GM12874 (cell line): ENCODE results near the gene UCHL5.

Source experiments
- CTCF ChIP-seq: IDR thresholded peaks from 2 replicates; pipeline ENCODE4 v1.5.1; 2011; ENCODE audit warnings: low read depth, mild to moderate bottlenecking, control low read depth, low read length, moderate library complexity; ENCODE audit not compliant: insufficient read depth

The UCHL5 gene

GRCh38 chr1:192994141-192994540, 65.0 kb downstream of the UCHL5 start:
- TF ChIP-seq CTCF = no peak

- no peak for TF ChIP-seq CTCF
Observed at GRCh38 chr1:192993426-192994085, 65.6 kb downstream of the UCHL5 start.

GRCh38 chr1:192986110-192986747, 72.9 kb downstream of the UCHL5 start:
- no peak for TF ChIP-seq CTCF

GRCh38 chr1:192984080-192984479, 75.1 kb downstream of the UCHL5 start:
- no peak for TF ChIP-seq CTCF

- TF ChIP-seq CTCF = no peak
Observed at GRCh38 chr1:192983349-192983980, 75.7 kb downstream of the UCHL5 start.

- TF ChIP-seq CTCF = no peak
Observed at GRCh38 chr1:192980856-192981255, 78.3 kb downstream of the UCHL5 start.

- no peak for TF ChIP-seq CTCF
Observed at GRCh38 chr1:192979542-192979941, 79.6 kb downstream of the UCHL5 start.
